Measurements from ENCODE around the gene RUSC1.
"Not testable (repeated sequence)": the region's sequence is repeated elsewhere in the genome, so short reads cannot be mapped to it uniquely, and the experiment has no call there.

The RUSC1 gene

GRCh38 chr1:155320661-155321617 lies at the start of gene RUSC1:
TSS of gene RUSC1 (plus strand) at chr1:155320894. CDS start at chr1:155321774, 880 bp downstream.
- peak; percentile 24 to 60 for DNase-seq (ENCODE audit: low read depth in 2 of 2)

GRCh38 chr1:155272466-155273342 lies 48.0 kb upstream of the RUSC1 start:
- no peak for DNase-seq (ENCODE audit: low read depth in 2 of 2)

GRCh38 chr1:155273343-155274245 lies 47.1 kb upstream of the RUSC1 start, which contains the start of gene CLK2:
TSS of gene CLK2 (minus strand) at chr1:155273504. CDS start at chr1:155270977, 2,527 bp downstream.
- DNase-seq (ENCODE audit: low read depth in 2 of 2) = peak; percentile 84 to 90

- DNase-seq (ENCODE audit: low read depth in 2 of 2) = peak; percentile 80 to 89
Observed at GRCh38 chr1:155277070-155277901, 43.4 kb upstream of the RUSC1 start, which contains the start of gene HCN3. TSS of gene HCN3 (plus strand) at chr1:155277463. CDS start at chr1:155277591, 128 bp downstream.

GRCh38 chr1:155277902-155278688 lies 42.6 kb upstream of the RUSC1 start:
- DNase-seq (ENCODE audit: low read depth in 2 of 2) = peak; percentile 24 to 71

- no peak for DNase-seq (ENCODE audit: low read depth in 2 of 2)
Observed at GRCh38 chr1:155278689-155279160, 42.0 kb upstream of the RUSC1 start.

GRCh38 chr1:155279268-155279667 lies 41.4 kb upstream of the RUSC1 start:
- no peak for DNase-seq (ENCODE audit: low read depth in 2 of 2)

GRCh38 chr1:155282488-155283091 lies 38.1 kb upstream of the RUSC1 start:
- DNase-seq (ENCODE audit: low read depth in 2 of 2) = no peak

GRCh38 chr1:155284476-155284875 lies 36.2 kb upstream of the RUSC1 start:
- DNase-seq (ENCODE audit: low read depth in 2 of 2) = no peak

GRCh38 chr1:155285063-155285462 lies 35.6 kb upstream of the RUSC1 start:
- DNase-seq (ENCODE audit: low read depth in 2 of 2) = no peak

- DNase-seq (ENCODE audit: low read depth in 2 of 2) = no peak
Observed at GRCh38 chr1:155285631-155286044, 35.1 kb upstream of the RUSC1 start.

- no peak for DNase-seq (ENCODE audit: low read depth in 2 of 2)
Observed at GRCh38 chr1:155286544-155286943, 34.1 kb upstream of the RUSC1 start.

GRCh38 chr1:155287987-155288543 lies 32.6 kb upstream of the RUSC1 start:
- DNase-seq (ENCODE audit: low read depth in 2 of 2) = no peak

GRCh38 chr1:155291006-155291405 lies 29.7 kb upstream of the RUSC1 start:
- DNase-seq (ENCODE audit: low read depth in 2 of 2) = not testable (repeated sequence)

- no peak for DNase-seq (ENCODE audit: low read depth in 2 of 2)
Observed at GRCh38 chr1:155293086-155293749, 27.5 kb upstream of the RUSC1 start.

- no peak for DNase-seq (ENCODE audit: low read depth in 2 of 2)
Observed at GRCh38 chr1:155294520-155295182, 26.0 kb upstream of the RUSC1 start.
